GM18519 (cell line): ENCODE results near the gene PCDHB9.
"Not testable (repeated sequence)": the region's sequence is repeated elsewhere in the genome, so short reads cannot be mapped to it uniquely, and the experiment has no call there.

Source experiments
- ATAC-seq: cut with Tn5 transposase; IDR thresholded peaks from one replicate; pipeline ENCODE4 v1.9.1; 2021; ENCODE audit warnings: mild to moderate bottlenecking, moderate library complexity; ENCODE audit not compliant: unreplicated experiment, low FRiP score

Gene PCDHB9

DNA sequence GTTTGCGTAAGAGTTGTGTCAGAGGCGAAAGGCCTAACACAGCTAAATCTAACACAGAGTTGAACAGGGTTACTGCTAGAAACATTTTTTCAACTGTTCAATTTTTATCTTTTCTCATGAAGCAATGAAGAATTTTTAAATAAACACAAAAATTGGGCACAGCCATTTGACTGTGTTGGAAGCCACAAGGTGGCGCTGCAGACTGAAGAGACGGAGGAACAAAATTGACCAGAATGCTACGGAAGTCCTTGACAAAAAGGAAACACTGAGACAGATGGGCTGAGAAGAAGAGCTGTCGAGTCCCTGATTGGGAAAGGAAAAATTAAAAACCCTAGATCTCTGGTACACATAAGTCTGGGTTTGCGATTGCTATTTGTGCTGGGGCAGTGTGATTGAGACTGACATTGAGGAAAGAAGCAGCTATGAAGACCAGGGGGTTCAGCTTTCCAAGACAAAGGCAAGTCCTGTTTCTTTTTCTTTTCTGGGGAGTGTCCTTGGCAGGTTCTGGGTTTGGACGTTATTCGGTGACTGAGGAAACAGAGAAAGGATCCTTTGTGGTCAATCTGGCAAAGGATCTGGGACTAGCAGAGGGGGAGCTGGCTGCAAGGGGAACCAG, at the start of gene PCDHB9:
Gene PCDHB9, plus strand, starts transcription at position 265 of the 616 bp plus-strand sequence. Its CDS starts 158 bp downstream, at position 423.
- ATAC-seq: no peak

- not testable (repeated sequence) for ATAC-seq
Observed at GRCh38 chr5:141137346-141137745, 49.6 kb upstream of the PCDHB9 start.

DNA sequence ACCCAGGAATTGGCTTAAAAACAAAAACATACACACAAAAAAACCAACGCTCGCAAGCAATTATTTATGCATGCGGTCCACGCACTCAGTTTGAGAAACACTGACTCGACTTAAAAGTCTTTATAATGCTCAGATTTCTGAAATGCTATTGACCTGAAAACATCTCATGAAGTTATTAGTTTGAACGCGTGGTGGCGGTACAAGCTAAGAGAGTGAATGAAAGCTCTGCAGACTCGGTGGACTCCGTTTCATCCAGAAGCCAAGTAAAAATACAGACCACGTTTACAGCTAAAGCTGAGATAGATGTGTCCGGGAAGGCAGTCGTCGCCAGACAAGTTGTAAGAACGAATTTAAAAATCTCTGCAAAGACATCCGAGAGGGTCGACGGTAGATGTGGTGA, 37.1 kb upstream of the PCDHB9 start, which contains the start of gene PCDHB6:
Gene PCDHB6, plus strand, starts transcription at position 246 of the 400 bp plus-strand sequence. CDS start 201 bp downstream, outside the sequence.
- ATAC-seq: no peak

DNA sequence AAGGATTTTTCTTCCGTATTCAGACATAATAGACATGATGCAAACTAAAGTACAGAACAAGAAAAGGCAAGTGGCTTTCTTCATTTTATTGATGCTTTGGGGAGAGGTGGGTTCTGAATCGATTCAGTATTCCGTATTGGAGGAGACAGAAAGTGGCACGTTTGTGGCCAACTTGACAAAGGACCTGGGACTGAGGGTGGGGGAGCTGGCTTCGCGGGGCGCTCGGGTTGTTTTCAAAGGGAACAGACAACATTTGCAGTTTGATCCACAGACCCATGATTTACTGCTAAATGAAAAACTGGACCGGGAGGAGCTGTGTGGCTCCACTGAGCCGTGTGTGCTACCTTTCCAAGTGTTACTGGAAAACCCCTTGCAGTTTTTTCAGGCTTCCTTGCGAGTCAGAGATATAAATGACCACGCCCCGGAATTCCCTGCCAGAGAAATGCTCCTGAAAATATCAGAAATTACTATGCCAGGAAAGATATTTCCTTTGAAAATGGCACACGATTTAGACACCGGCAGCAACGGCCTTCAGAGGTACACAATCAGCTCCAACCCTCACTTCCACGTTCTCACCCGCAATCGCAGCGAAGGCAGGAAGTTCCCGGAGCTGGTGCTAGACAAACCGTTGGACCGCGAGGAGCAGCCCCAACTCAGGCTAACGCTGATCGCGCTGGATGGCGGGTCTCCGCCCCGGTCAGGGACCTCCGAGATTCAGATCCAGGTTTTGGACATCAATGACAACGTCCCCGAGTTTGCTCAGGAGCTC, 36.6 kb upstream of the PCDHB9 start:
- ATAC-seq: no peak

DNA sequence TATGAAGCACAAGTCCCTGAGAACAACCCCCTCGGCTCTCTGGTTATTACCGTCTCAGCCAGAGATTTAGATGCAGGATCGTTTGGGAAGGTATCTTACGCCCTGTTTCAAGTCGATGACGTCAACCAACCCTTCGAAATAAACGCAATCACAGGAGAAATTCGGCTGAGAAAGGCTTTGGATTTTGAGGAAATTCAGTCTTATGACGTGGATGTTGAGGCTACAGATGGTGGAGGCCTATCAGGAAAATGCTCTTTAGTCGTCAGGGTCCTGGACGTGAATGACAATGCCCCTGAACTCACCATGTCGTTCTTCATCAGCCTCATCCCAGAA, 36.0 kb upstream of the PCDHB9 start:
- no peak for ATAC-seq

- not testable (repeated sequence) for ATAC-seq
Observed at GRCh38 chr5:141151632-141152031, 35.3 kb upstream of the PCDHB9 start.

- ATAC-seq: not testable (repeated sequence)
Observed at GRCh38 chr5:141152096-141152495, 34.9 kb upstream of the PCDHB9 start.

DNA sequence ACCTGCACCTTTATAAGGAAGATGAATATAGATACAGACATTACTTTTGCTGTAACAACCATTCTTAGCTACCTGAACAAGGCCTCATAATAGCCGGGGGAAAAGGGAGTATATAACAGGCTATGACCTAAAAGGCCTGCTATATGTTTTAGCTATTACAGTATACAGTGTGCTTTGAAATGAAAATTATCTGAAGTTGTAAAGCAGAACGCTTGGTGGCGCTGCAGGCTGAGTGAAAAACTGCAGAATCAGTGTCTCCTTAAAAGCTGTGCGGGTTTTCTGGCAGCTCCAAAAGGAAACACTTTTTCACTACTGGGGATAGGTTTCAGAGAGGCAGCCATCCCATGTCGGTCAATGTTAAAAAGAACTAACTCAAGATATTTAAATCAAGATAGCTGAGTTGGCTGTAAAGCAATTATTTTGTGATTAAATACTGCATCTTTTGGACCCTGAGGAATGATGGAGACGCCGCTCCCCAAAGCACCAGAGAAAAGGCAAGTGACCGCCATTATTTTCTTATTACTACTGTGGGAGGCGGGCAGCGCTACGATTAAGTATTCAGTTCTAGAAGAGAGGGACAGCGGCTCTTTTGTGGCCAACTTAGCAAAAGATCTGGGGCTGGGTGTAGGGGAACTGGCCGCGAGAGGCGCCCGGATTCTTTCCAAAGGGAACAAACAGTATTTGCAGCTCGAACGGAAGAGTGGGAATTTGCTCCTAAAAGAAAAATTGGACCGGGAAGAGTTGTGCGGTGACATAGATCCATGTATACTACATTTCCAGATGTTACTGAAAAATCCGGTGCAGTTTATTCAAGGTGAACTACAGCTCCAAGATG, 31.2 kb upstream of the PCDHB9 start:
- no peak for ATAC-seq

- ATAC-seq: not testable (repeated sequence)
Observed at GRCh38 chr5:141157356-141157755, 29.6 kb upstream of the PCDHB9 start.

GRCh38 chr5:141157901-141158300, 29.1 kb upstream of the PCDHB9 start:
- ATAC-seq: not testable (repeated sequence)

GRCh38 chr5:141172381-141173204, 14.4 kb upstream of the PCDHB9 start, which contains the start of gene PCDHB7:
Gene PCDHB7, plus strand, starts transcription at chr5:141172644. Its CDS starts 192 bp downstream, at chr5:141172836.
- ATAC-seq: no peak

DNA sequence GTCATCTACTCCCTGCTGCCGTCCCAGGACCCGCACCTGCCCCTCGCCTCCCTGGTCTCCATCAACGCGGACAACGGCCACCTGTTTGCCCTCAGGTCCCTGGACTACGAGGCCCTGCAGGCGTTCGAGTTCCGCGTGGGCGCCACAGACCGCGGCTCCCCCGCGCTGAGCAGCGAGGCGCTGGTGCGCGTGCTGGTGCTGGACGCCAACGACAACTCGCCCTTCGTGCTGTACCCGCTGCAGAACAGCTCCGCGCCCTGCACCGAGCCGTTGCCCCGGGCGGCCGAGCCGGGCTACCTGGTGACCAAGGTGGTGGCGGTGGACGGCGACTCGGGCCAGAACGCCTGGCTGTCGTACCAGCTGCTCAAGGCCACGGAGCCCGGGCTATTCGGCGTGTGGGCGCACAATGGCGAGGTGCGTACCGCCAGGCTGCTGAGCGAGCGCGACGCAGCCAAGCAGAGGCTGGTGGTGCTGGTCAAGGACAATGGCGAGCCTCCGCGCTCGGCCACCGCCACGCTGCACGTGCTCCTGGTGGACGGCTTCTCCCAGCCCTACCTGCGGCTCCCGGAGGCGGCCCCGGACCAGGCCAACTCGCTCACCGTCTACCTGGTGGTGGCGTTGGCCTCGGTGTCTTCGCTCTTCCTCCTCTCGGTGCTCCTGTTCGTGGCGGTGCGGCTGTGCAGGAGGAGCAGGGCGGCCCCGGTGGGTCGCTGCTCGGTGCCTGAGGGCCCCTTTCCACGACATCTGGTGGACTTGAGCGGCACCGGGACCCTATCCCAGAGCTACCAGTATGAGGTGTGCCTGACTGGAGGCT, 12.5 kb upstream of the PCDHB9 start:
- not testable (repeated sequence) for ATAC-seq

DNA sequence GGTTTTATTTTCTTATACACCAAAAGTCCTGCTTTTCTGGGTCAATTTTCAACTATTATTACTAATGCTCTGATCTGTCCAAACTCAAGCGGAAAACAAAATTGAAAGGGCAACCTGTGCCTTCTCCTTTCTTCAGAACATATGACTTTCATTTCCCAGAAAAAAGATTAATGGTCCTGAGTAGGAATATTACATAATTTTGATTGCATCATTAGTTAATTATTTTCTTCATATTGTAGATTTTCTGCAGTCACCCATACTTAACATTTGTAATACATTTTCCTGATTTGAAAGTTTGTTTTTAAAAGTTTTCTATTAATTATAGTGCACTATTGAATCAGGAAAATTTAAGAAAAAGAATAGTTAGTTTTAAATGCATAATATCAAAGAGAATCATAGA, 11.0 kb upstream of the PCDHB9 start:
- ATAC-seq: no peak

- ATAC-seq: not testable (repeated sequence)
Observed at GRCh38 chr5:141177577-141178191, 9.3 kb upstream of the PCDHB9 start, which contains the start of gene PCDHB8. Gene PCDHB8, plus strand, starts transcription at chr5:141177790. Its CDS starts 245 bp downstream, at chr5:141178035.

DNA sequence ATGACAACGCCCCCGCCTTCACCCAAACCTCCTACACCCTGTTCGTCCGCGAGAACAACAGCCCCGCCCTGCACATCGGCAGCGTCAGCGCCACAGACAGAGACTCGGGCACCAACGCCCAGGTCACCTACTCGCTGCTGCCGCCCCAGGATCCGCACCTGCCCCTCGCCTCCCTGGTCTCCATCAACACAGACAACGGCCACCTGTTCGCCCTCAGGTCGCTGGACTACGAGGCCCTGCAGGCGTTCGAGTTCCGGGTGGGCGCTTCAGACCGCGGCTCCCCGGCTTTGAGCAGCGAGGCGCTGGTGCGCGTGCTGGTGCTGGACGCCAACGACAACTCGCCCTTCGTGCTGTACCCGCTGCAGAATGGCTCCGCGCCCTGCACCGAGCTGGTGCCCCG, 7.6 kb upstream of the PCDHB9 start:
- ATAC-seq: not testable (repeated sequence)

DNA sequence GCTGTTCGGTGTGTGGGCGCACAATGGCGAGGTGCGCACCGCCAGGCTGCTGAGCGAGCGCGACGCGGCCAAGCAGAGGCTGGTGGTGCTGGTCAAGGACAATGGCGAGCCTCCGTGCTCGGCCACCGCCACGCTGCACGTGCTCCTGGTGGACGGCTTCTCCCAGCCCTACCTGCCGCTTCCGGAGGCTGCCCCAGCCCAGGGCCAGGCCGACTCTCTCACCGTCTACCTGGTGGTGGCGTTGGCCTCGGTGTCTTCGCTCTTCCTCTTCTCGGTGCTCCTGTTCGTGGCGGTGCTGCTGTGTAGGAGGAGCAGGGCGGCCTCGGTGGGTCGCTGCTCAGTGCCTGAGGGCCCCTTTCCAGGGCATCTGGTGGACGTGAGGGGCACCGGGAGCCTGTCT, 7.1 kb upstream of the PCDHB9 start:
- not testable (repeated sequence) for ATAC-seq

DNA sequence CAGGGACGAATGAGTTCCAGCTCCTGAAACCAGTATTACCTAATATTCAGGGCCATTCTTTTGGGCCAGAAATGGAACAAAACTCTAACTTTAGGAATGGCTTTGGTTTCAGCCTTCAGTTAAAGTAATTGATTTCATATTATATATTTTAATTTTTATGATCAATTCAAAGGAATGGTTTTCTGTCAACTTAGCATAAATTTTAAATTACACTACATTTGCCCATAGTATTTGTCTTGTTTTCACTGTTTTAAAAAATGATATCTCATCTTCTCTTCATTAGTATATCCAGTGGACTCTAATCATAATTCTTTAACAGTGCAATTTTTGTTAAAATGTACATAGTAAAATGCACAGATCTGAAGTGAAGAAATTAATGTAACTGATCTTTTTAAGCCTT, 6.6 kb upstream of the PCDHB9 start:
- no peak for ATAC-seq

DNA sequence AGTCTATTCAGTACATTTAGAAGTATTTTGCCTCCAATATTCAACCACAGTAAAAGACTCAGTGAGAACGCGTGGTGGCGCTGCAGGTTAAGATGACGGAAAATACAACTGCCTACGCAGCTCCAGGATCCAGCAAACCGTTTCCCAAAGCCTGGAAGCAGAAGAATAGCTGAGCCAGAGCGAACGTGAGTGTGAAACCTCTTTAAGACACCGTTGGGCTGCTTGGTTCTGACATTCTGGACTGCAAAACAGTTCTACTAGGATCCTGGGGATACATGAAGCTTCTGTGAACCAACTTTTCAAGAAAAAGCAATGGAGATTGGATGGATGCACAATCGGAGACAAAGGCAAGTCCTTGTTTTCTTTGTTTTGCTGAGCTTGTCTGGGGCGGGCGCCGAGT, 4.7 kb upstream of the PCDHB9 start, which contains the start of gene PCDHB16:
Gene PCDHB16, plus strand, starts transcription at position 140 of the 400 bp plus-strand sequence. Its CDS starts 173 bp downstream, at position 313.
- no peak for ATAC-seq
